ENCODE data around the gene SUCLG2.

GRCh38 chr3:67644827-67645226 lies 9.6 kb downstream of the SUCLG2 start:
- TF ChIP-seq EP300 (IDR thresholded peaks at IDR 0.05), result no peak
- no peak for TF ChIP-seq CTCF (IDR thresholded peaks at IDR 0.05)
- TF ChIP-seq POLR2AphosphoS5 (IDR thresholded peaks at IDR 0.05), result no peak
- no peak for TF ChIP-seq POLR2A (IDR thresholded peaks at IDR 0.05)
